Activated CD4-positive, alpha-beta memory T cell treated with anti-CD3 and anti-CD28 coated beads for 36 hours (primary cell): ENCODE measurements around the gene HTR3C. TPM values are rescaled to one million over a fixed set of nuclear protein-coding genes. Genes with fewer than 3 reads are reported as not detected.
"Not testable (repeated sequence)": the region's sequence is repeated elsewhere in the genome, so short reads cannot be mapped to it uniquely, and the experiment has no call there.

ENCODE experiments used
- CTCF ChIA-PET: fragments of 350-600 bp; sonication (Branson Sonifier 250); formaldehyde crosslinking; loops from one replicate; lab custom pipeline; 2021; ENCODE audit warnings: antibody characterized with exemption, inconsistent platforms; lab: Charles Lee
- POLR2A ChIA-PET: fragments of 350-600 bp; sonication (Branson Sonifier 250); formaldehyde crosslinking; loops from one replicate; lab custom pipeline; 2021; ENCODE audit warnings: antibody characterized with exemption; lab: Charles Lee
- DNase-seq: peaks from one replicate; pipeline ENCODE4 v3.0.0-alpha.2; 2020
- H3K27ac Mint-ChIP-seq: one replicate; pipeline ENCODE4 v1.8.0; 2021; ENCODE audit warnings: mixed read lengths
- H3K27me3 Mint-ChIP-seq: one replicate; pipeline ENCODE4 v1.8.0; 2021; ENCODE audit warnings: mixed read lengths
- H3K36me3 Mint-ChIP-seq: one replicate; pipeline ENCODE4 v1.8.0; 2021; ENCODE audit warnings: mixed read lengths
- H3K4me1 Mint-ChIP-seq: one replicate; pipeline ENCODE4 v1.8.0; 2021; ENCODE audit warnings: low read depth, mixed read lengths
- H3K4me3 Mint-ChIP-seq: one replicate; pipeline ENCODE4 v1.8.0; 2021; ENCODE audit warnings: mild to moderate bottlenecking, mixed read lengths
- H3K9me3 Mint-ChIP-seq: one replicate; pipeline ENCODE4 v1.8.0; 2021; ENCODE audit warnings: mixed read lengths
- intact Hi-C: fragments of 100-400 bp; cut with micrococcal nuclease; formaldehyde crosslinking; loops from one replicate; pipeline ENCODE4 v1.15.1; 2023
- total RNA-seq, 2 experiments: library from RNA; stranded (reverse); gene quantifications; one replicate each; pipeline ENCODE4 v1.2.3, GENCODE V29; 2021

The HTR3C gene
- total RNA-seq, 2 experiments from 2014 or later: not detected

- peaks cover 5% of the 10 kb centered on the region for H3K27me3 Mint-ChIP-seq
- no peaks in the 10 kb centered on the region for H3K9me3 Mint-ChIP-seq
- CTCF ChIA-PET: interaction anchor here (0.6 to 2.4 kb wide), 14 partner anchors 9 to 583 kb away, joined by 3 to 17 read pairs (median 4); partner anchors contain the start of gene ABCF3
- H3K4me3 Mint-ChIP-seq: peak overlapping the region; percentile 99
- POLR2A ChIA-PET: no interaction called here
- H3K4me1 Mint-ChIP-seq: peaks cover 23% of the 10 kb centered on the region
- peak; percentile 68 for DNase-seq
- intact Hi-C loops: loop anchor here (1.0 to 5.0 kb wide), 7 partner anchors 118 to 550 kb away; partner anchors contain the start of genes AP2M1, EIF2B5, PARL and PSMD2
- peaks cover 8% of the 10 kb centered on the region for H3K36me3 Mint-ChIP-seq
- H3K27ac Mint-ChIP-seq: peak overlapping the region; percentile 85
These were observed 35.8 kb upstream of the HTR3C start for GRCh38 chr3:184016811-184017671.

- POLR2A ChIA-PET: no interaction called here
- DNase-seq: peak; percentile 89
- Mint-ChIP-seq H3K9me3 (no peaks in the 10 kb centered on the region), H3K27me3 (peaks cover 5% of the 10 kb centered on the region), H3K4me1 (peaks cover 23% of the 10 kb centered on the region), H3K4me3 (peak within 1 kb of the TSS; percentile 99), H3K36me3 (peaks cover 8% of the 10 kb centered on the region), H3K27ac (peak within 1 kb of the TSS; percentile 85)
- CTCF ChIA-PET: interaction anchor here (0.6 to 2.4 kb wide), 16 partner anchors 10 to 319 kb away, joined by 3 to 17 read pairs (median 4); partner anchors contain the start of gene ABCF3
- intact Hi-C loops: loop anchor here (1.0 to 5.0 kb wide), 7 partner anchors 117 to 551 kb away; partner anchors contain the start of genes AP2M1, EIF2B5, PARL and PSMD2
These were observed 35.0 kb upstream of the HTR3C start, which contains the start of gene ABCC5 for GRCh38 chr3:184017672-184018423. TSS of gene ABCC5 (minus strand) at chr3:184017884. CDS start at chr3:184014392, 3,492 bp downstream.

- H3K27ac Mint-ChIP-seq: peak overlapping the region; percentile 85
- intact Hi-C loops: loop anchor here (5.0 kb wide), 2 partner anchors 136 to 551 kb away; partner anchors contain the start of gene PARL
- H3K36me3 Mint-ChIP-seq: peaks cover 5% of the 10 kb centered on the region
- POLR2A ChIA-PET: no interaction called here
- no peaks in the 10 kb centered on the region for H3K9me3 Mint-ChIP-seq
- DNase-seq: no peak
- H3K4me3 Mint-ChIP-seq: peak overlapping the region; percentile 99
- H3K27me3 Mint-ChIP-seq: peaks cover 5% of the 10 kb centered on the region
- H3K4me1 Mint-ChIP-seq: peaks cover 23% of the 10 kb centered on the region
- CTCF ChIA-PET: interaction anchor here (0.7 to 2.4 kb wide), 14 partner anchors 9 to 319 kb away, joined by 3 to 17 read pairs (median 4); partner anchors contain the start of gene ABCF3
These were observed 34.3 kb upstream of the HTR3C start for GRCh38 chr3:184018424-184018973.

- no peak overlapping the region for H3K4me3 Mint-ChIP-seq
- ChIA-PET CTCF (interaction anchor here (0.6 kb wide), 1 partner anchor 9 kb away, joined by 3 read pairs; no protein-coding TSS in a partner anchor), POLR2A (no interaction called here)
- DNase-seq: no peak
- H3K27ac Mint-ChIP-seq: no peak overlapping the region
- intact Hi-C loops: no loop called here
- no peaks in the 10 kb centered on the region for H3K9me3 Mint-ChIP-seq
- H3K4me1 Mint-ChIP-seq: peaks cover 8% of the 10 kb centered on the region
- peaks cover 5% of the 10 kb centered on the region for H3K27me3 Mint-ChIP-seq
- no peaks in the 10 kb centered on the region for H3K36me3 Mint-ChIP-seq
These were observed 30.5 kb upstream of the HTR3C start for GRCh38 chr3:184022323-184022722.

- H3K9me3 Mint-ChIP-seq, H3K27me3 Mint-ChIP-seq, H3K4me1 Mint-ChIP-seq, intact Hi-C loops, DNase-seq, H3K27ac Mint-ChIP-seq, H3K4me3 Mint-ChIP-seq, POLR2A ChIA-PET, H3K36me3 Mint-ChIP-seq, CTCF ChIA-PET: not testable (repeated sequence)
These were observed 27.6 kb upstream of the HTR3C start for GRCh38 chr3:184025256-184025655.

GRCh38 chr3:184028275-184028890, 24.5 kb upstream of the HTR3C start:
- H3K27me3 Mint-ChIP-seq, DNase-seq, H3K36me3 Mint-ChIP-seq, intact Hi-C loops, H3K9me3 Mint-ChIP-seq, H3K4me1 Mint-ChIP-seq, POLR2A ChIA-PET, H3K27ac Mint-ChIP-seq, H3K4me3 Mint-ChIP-seq: not testable (repeated sequence)
- CTCF ChIA-PET: interaction anchor here (1.0 kb wide), 1 partner anchor 10 kb away, joined by 4 read pairs; the partner anchor contains the start of gene ABCC5

GRCh38 chr3:184029443-184029842, 23.4 kb upstream of the HTR3C start:
- H3K4me3 Mint-ChIP-seq: no peak overlapping the region
- DNase-seq: no peak
- H3K4me1 Mint-ChIP-seq: no peaks in the 10 kb centered on the region
- intact Hi-C loops: no loop called here
- no peaks in the 10 kb centered on the region for H3K36me3 Mint-ChIP-seq
- POLR2A ChIA-PET: no interaction called here
- H3K9me3 Mint-ChIP-seq: no peaks in the 10 kb centered on the region
- CTCF ChIA-PET: interaction anchor here (0.9 kb wide), 1 partner anchor 9 kb away, joined by 3 read pairs; no protein-coding TSS in a partner anchor
- no peak overlapping the region for H3K27ac Mint-ChIP-seq
- H3K27me3 Mint-ChIP-seq: peaks cover 3% of the 10 kb centered on the region

- intact Hi-C loops: no loop called here
- CTCF ChIA-PET: no interaction called here
- no peak for DNase-seq
- H3K4me1 Mint-ChIP-seq: no peaks in the 10 kb centered on the region
- POLR2A ChIA-PET: no interaction called here
- H3K9me3 Mint-ChIP-seq: no peaks in the 10 kb centered on the region
- H3K27ac Mint-ChIP-seq: no peak overlapping the region
- H3K27me3 Mint-ChIP-seq: peaks cover 3% of the 10 kb centered on the region
- no peaks in the 10 kb centered on the region for H3K36me3 Mint-ChIP-seq
- no peak overlapping the region for H3K4me3 Mint-ChIP-seq
These were observed 22.3 kb upstream of the HTR3C start for GRCh38 chr3:184030536-184030935.

GRCh38 chr3:184031187-184031792, 21.6 kb upstream of the HTR3C start, which contains the start of gene HTR3D:
TSS of gene HTR3D (plus strand) at chr3:184031742. CDS start at chr3:184031742, 0 bp downstream.
- no peak for DNase-seq
- Mint-ChIP-seq H3K4me1 (no peaks in the 10 kb centered on the region), H3K4me3 (no peak within 1 kb of the TSS), H3K36me3 (no peaks in the 10 kb centered on the region), H3K27ac (no peak within 1 kb of the TSS), H3K27me3 (peaks cover 3% of the 10 kb centered on the region), H3K9me3 (no peaks in the 10 kb centered on the region)
- ChIA-PET POLR2A (no interaction called here), CTCF (no interaction called here)
- intact Hi-C loops: no loop called here

GRCh38 chr3:184037816-184038215, 15.0 kb upstream of the HTR3C start:
- no peak overlapping the region for H3K27ac Mint-ChIP-seq
- no peaks in the 10 kb centered on the region for H3K4me1 Mint-ChIP-seq
- H3K9me3 Mint-ChIP-seq: no peaks in the 10 kb centered on the region
- no peak overlapping the region for H3K4me3 Mint-ChIP-seq
- DNase-seq: no peak
- intact Hi-C loops: no loop called here
- H3K36me3 Mint-ChIP-seq: no peaks in the 10 kb centered on the region
- CTCF ChIA-PET: no interaction called here
- POLR2A ChIA-PET: no interaction called here
- H3K27me3 Mint-ChIP-seq: no peaks in the 10 kb centered on the region

- POLR2A ChIA-PET, CTCF ChIA-PET, DNase-seq, H3K9me3 Mint-ChIP-seq, H3K4me1 Mint-ChIP-seq, intact Hi-C loops, H3K27me3 Mint-ChIP-seq, H3K36me3 Mint-ChIP-seq, H3K4me3 Mint-ChIP-seq, H3K27ac Mint-ChIP-seq: not testable (repeated sequence)
These were observed 14.5 kb upstream of the HTR3C start for GRCh38 chr3:184038307-184038706.
